HCT116 (cell line): ENCODE results near the gene ZFP2. TPM values are rescaled to one million over a fixed set of nuclear protein-coding genes. Genes with fewer than 3 reads are reported as not detected.

Source experiments
- ATAC-seq: fragments of 200-7000 bp; cut with Tn5 transposase; 2 replicates; pipeline ENCODE4 v1.9.1; 2020; ENCODE audit warnings: mild to moderate bottlenecking, moderate library complexity
- BruUV-seq: library from RNA; stranded (reverse); fragments of 400-500 nt; replicated peaks from 2 replicates; lab custom pipeline; 2021; lab: Mats Ljungman, UMichigan
- CTCF ChIA-PET: fragments of 300-600 bp; sonication (Branson Sonifier 250); formaldehyde crosslinking; loops from one replicate; lab custom pipeline; 2021; ENCODE audit warnings: antibody characterized with exemption; lab: Charles Lee
- POLR2A ChIA-PET: fragments of 300-600, 350-600 bp; sonication (Branson Sonifier 250); formaldehyde crosslinking; loops from one replicate; lab custom pipeline; 2021; ENCODE audit warnings: antibody characterized with exemption; lab: Charles Lee
- RAD21 ChIA-PET, 2 experiments: fragments of 300-600 bp; sonication (Branson Sonifier 250); formaldehyde crosslinking; loops; one replicate each; lab custom pipeline; 2023; ENCODE audit warnings: low total read pairs in 2 of 2; ENCODE audit not compliant: uncharacterized antibody in 2 of 2, unreplicated experiment in 2 of 2, low non-redundant PET in 1 of 2; lab: Charles Lee
- DNase-seq: peaks from one replicate; pipeline ENCODE4 v3.0.0-alpha.2; 2010; ENCODE audit warnings: low read depth, low spot score
- H2AFZ ChIP-seq: fragments of 200-600 bp; shearing (Covaris generic), sonication (generic); 2 replicates; pipeline ENCODE4 v1.6.1; 2017; ENCODE audit warnings: low read depth, mixed run types, mixed read lengths, antibody characterized with exemption, low read length; ENCODE audit not compliant: poor library complexity, severe bottlenecking
- H3K27ac ChIP-seq: 2 replicates; pipeline ENCODE4 v1.5.1; 2012; ENCODE audit warnings: low read depth, low read length
- H3K27me3 ChIP-seq: fragments of 200-600 bp; sonication (generic); 2 replicates; pipeline ENCODE4 v1.6.1; 2016; ENCODE audit warnings: mixed run types, low read length, mixed read lengths; ENCODE audit not compliant: insufficient read depth
- H3K36me3 ChIP-seq, 2 experiments: fragments of 200-500 bp in 1 of 2; fragments of 200-600 bp in 1 of 2; sonication (Bioruptor generic) in 1 of 2; sonication (generic) in 1 of 2; 2 replicates each; pipeline versions ENCODE4 v1.5.1 to v1.6.1; 2014 to 2016; ENCODE audit warnings: low read length in 2 of 2, inconsistent platforms in 1 of 2, mixed read lengths in 1 of 2, mixed run types in 1 of 2; ENCODE audit not compliant: insufficient read depth in 2 of 2, control insufficient read depth in 1 of 2
- H3K4me1 ChIP-seq, 2 experiments: fragments of 200-600 bp in 1 of 2; sonication (generic) in 1 of 2; 2 replicates each; pipeline versions ENCODE4 v1.5.1 to v1.6.1; 2012 to 2017; ENCODE audit warnings: low read length in 2 of 2, inconsistent platforms in 1 of 2, mild to moderate bottlenecking in 1 of 2, mixed read lengths in 1 of 2, mixed run types in 1 of 2, moderate library complexity in 1 of 2; ENCODE audit not compliant: insufficient read depth in 2 of 2, control insufficient read depth in 1 of 2
- H3K4me2 ChIP-seq: fragments of 200-600 bp; sonication (generic); 2 replicates; pipeline ENCODE4 v1.6.1; 2017; ENCODE audit warnings: mixed run types, low read length, mixed read lengths
- H3K4me3 ChIP-seq, 2 experiments: fragments of 200-600 bp in 1 of 2; sonication (generic) in 1 of 2; replicated peaks in 1 of 2; 2 replicates each; pipeline ENCODE4 v1.5.1; 2011 to 2016; ENCODE audit warnings: low read length in 2 of 2, control low read depth in 1 of 2, low read depth in 1 of 2, mild to moderate bottlenecking in 1 of 2, mixed read lengths in 1 of 2, mixed run types in 1 of 2
- H3K79me2 ChIP-seq: fragments of 200-600 bp; sonication (generic); 2 replicates; pipeline ENCODE4 v1.6.1; 2017; ENCODE audit warnings: mild to moderate bottlenecking, mixed run types, low read length, moderate library complexity, mixed read lengths; ENCODE audit not compliant: insufficient read depth
- H3K9ac ChIP-seq: fragments of 200-600 bp; sonication (generic); 2 replicates; pipeline ENCODE4 v1.6.1; 2016; ENCODE audit warnings: low read length, mixed read lengths
- H3K9me2 ChIP-seq: fragments of 200-600 bp; sonication (generic), shearing (Covaris generic); 2 replicates; pipeline ENCODE4 v1.6.1; 2017; ENCODE audit warnings: mixed run types, mild to moderate bottlenecking, moderate library complexity; ENCODE audit not compliant: insufficient read depth
- H3K9me3 ChIP-seq, 2 experiments: fragments of 200-500 bp in 1 of 2; fragments of 200-600 bp in 1 of 2; sonication (Bioruptor generic) in 1 of 2; sonication (generic) in 1 of 2; 2 replicates each; pipeline ENCODE4 v1.6.1; 2014 to 2017; ENCODE audit warnings: low read length in 2 of 2, mixed read lengths in 2 of 2, inconsistent platforms in 1 of 2, low read depth in 1 of 2, mild to moderate bottlenecking in 1 of 2, mixed run types in 1 of 2, moderate library complexity in 1 of 2; ENCODE audit not compliant: control insufficient read depth in 1 of 2, insufficient read depth in 1 of 2
- H4K20me1 ChIP-seq: fragments of 200-600 bp; sonication (generic), shearing (Covaris generic); 2 replicates; pipeline ENCODE4 v1.6.1; 2017; ENCODE audit warnings: mixed run types, mild to moderate bottlenecking, moderate library complexity; ENCODE audit not compliant: insufficient read depth
- CBX3 ChIP-seq: IDR thresholded peaks from 2 replicates; pipeline ENCODE4 v1.6.1; 2012; ENCODE audit warnings: low read depth
- CEBPB ChIP-seq: IDR thresholded peaks from 2 replicates; pipeline ENCODE4 v1.6.1; 2012; ENCODE audit warnings: low read depth
- EGR1 ChIP-seq: IDR thresholded peaks from 2 replicates; pipeline ENCODE4 v1.6.1; 2012; ENCODE audit warnings: low read depth
- ELF1 ChIP-seq: IDR thresholded peaks from 2 replicates; pipeline ENCODE4 v1.6.1; 2012; ENCODE audit warnings: low read depth, borderline replicate concordance
- EZH2 ChIP-seq: fragments of 200-600 bp; sonication (generic); IDR thresholded peaks from 2 replicates; pipeline ENCODE4 v1.6.1; 2017; ENCODE audit warnings: antibody characterized with exemption, mixed run types
- FOSL1 ChIP-seq: IDR thresholded peaks from 2 replicates; pipeline ENCODE4 v1.6.1; 2012; ENCODE audit warnings: low read depth
- JUND ChIP-seq: IDR thresholded peaks from 2 replicates; pipeline ENCODE4 v1.6.1; 2012
- POLR2A ChIP-seq: IDR thresholded peaks from 2 replicates; pipeline ENCODE4 v1.7.0; 2011; ENCODE audit warnings: borderline replicate concordance; ENCODE audit not compliant: insufficient read depth, insufficient read length; ENCODE audit errors: extremely low read depth
- RAD21 ChIP-seq: IDR thresholded peaks from 2 replicates; pipeline ENCODE4 v1.6.1; 2012; ENCODE audit warnings: low read depth, mild to moderate bottlenecking
- SIN3A ChIP-seq: IDR thresholded peaks from 2 replicates; pipeline ENCODE4 v1.6.1; 2012; ENCODE audit warnings: low read depth
- SP1 ChIP-seq: IDR thresholded peaks from 2 replicates; pipeline ENCODE4 v1.6.1; 2012; ENCODE audit warnings: low read depth
- SRF ChIP-seq: IDR thresholded peaks from 2 replicates; pipeline ENCODE4 v1.6.1; 2012; ENCODE audit warnings: low read depth
- TCF7L2 ChIP-seq: IDR thresholded peaks from 2 replicates; pipeline ENCODE4 v1.7.0; 2011; ENCODE audit warnings: borderline replicate concordance, inconsistent platforms; ENCODE audit not compliant: insufficient read depth, insufficient read length; ENCODE audit errors: extremely low read depth
- YY1 ChIP-seq: IDR thresholded peaks from 2 replicates; pipeline ENCODE4 v1.6.1; 2011; ENCODE audit warnings: low read length, low read depth, moderate library complexity, mild to moderate bottlenecking; ENCODE audit not compliant: insufficient replicate concordance; ENCODE audit errors: extremely low read depth
- ZNF274 ChIP-seq: fragments of 200-500 bp; sonication (Bioruptor generic); IDR thresholded peaks from 2 replicates; pipeline ENCODE4 v1.6.1; 2014; ENCODE audit warnings: mild to moderate bottlenecking, low read depth, low read length, inconsistent platforms
- intact Hi-C: fragments of 100-400 bp; cut with micrococcal nuclease; formaldehyde crosslinking; loops from 2 replicates; pipeline ENCODE4 v1.10.0; 2022
- total RNA-seq: library from RNA; stranded (reverse); gene quantifications from one replicate; pipeline ENCODE4 v1.2.1, GENCODE V29; 2021; ENCODE audit not compliant: unreplicated experiment
- TF ChIP-seq, protein P1 (sequence below): IDR thresholded peaks from 2 replicates; pipeline ENCODE4 v1.6.1; 2012; ENCODE audit warnings: low read depth
- TF ChIP-seq, protein P2 (sequence below): IDR thresholded peaks from 2 replicates; pipeline ENCODE4 v1.6.1; 2012

Gene ZFP2
- total RNA-seq, 1 experiment from 2014 or later: 0.57 TPM

DNA sequence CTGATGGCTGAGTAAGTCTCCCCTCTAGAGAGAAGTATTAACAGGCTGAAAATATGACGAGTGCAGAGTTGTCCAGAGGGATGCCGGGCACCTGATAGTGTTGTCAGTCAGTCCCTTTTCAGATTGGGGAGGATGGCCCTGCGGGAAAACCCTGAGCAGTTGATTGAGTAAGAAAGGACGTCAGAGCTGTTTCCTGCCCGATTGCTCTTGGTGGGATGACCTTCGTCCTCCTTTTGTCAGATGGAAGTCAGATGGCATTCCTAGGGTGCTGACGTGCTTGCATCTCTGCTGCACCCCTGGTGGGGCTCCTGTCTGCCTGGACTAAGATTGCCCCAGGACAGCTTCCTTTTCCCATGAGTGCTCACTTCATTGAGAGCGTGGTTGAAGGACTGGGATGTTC is 26.1 kb upstream of the ZFP2 start:
- ATAC-seq (no peak), DNase-seq (no peak)
- Histone ChIP-seq H3K9me2 (no peaks in the 10 kb centered on the region), H3K36me3 (peaks cover 28 to 56% of the 10 kb centered on the region in 2 experiments), H4K20me1 (no peaks in the 10 kb centered on the region), H3K27me3 (no peaks in the 10 kb centered on the region), H3K9ac (no peak overlapping the region), H3K4me1 (no peaks in the 10 kb centered on the region), H3K4me3 (no peak overlapping the region), H3K79me2 (peaks cover 17% of the 10 kb centered on the region; the same call in 1 of the 2 replicates), H3K27ac (no peak overlapping the region), H2AFZ (no peak overlapping the region), H3K4me2 (no peak overlapping the region), H3K9me3 (peaks cover 0 to 10% of the 10 kb centered on the region in 2 experiments; a peak in 3 of 4 replicates)
- TF ChIP-seq JUND (no peak), SRF (no peak), CEBPB (no peak), SIN3A (no peak)
- ChIA-PET RAD21 (no interaction called here), CTCF (no interaction called here), POLR2A (no interaction called here)
- no TSS peak for BruUV-seq
- intact Hi-C loops: no loop called here

DNA sequence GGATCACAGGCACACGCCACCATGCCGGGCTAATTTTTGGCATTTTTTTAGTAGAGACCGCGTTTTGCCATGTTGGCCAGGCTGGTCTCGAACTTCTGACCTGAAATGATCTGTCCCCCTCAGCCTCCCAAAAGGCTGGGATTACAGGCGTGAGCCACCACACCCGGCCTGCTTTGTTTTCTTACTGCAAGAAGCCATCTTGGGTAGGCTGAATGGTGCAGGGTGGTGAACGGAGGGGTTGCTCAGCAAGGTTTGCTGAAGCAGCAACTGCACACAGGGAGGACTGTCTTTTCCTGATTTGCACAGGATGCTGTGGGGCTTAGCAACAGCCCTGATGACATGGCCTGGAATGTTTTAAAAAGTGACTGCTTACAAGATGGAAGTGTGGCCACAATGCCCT is 25.3 kb upstream of the ZFP2 start:
- Histone ChIP-seq H3K79me2 (peaks cover 19% of the 10 kb centered on the region), H2AFZ (no peak overlapping the region), H3K4me1 (no peaks in the 10 kb centered on the region), H3K27ac (no peak overlapping the region), H3K36me3 (peaks cover 28 to 64% of the 10 kb centered on the region in 2 experiments), H3K9ac (no peak overlapping the region), H4K20me1 (no peaks in the 10 kb centered on the region), H3K9me2 (no peaks in the 10 kb centered on the region), H3K27me3 (no peaks in the 10 kb centered on the region), H3K9me3 (peaks cover 0 to 17% of the 10 kb centered on the region in 2 experiments; a peak in 3 of 4 replicates), H3K4me3 (no peak overlapping the region), H3K4me2 (no peak overlapping the region)
- DNase-seq (no peak), ATAC-seq (no peak)
- TF ChIP-seq YY1 (no peak), EGR1 (no peak), POLR2A (no peak), ZNF274 (no peak), SRF (no peak), TCF7L2 (no peak), ELF1 (no peak), FOSL1 (no peak), CBX3 (no peak), SIN3A (no peak), CEBPB (no peak), RAD21 (no peak), EZH2 (no peak), SP1 (no peak)
- TF ChIP-seq, protein P1, sequence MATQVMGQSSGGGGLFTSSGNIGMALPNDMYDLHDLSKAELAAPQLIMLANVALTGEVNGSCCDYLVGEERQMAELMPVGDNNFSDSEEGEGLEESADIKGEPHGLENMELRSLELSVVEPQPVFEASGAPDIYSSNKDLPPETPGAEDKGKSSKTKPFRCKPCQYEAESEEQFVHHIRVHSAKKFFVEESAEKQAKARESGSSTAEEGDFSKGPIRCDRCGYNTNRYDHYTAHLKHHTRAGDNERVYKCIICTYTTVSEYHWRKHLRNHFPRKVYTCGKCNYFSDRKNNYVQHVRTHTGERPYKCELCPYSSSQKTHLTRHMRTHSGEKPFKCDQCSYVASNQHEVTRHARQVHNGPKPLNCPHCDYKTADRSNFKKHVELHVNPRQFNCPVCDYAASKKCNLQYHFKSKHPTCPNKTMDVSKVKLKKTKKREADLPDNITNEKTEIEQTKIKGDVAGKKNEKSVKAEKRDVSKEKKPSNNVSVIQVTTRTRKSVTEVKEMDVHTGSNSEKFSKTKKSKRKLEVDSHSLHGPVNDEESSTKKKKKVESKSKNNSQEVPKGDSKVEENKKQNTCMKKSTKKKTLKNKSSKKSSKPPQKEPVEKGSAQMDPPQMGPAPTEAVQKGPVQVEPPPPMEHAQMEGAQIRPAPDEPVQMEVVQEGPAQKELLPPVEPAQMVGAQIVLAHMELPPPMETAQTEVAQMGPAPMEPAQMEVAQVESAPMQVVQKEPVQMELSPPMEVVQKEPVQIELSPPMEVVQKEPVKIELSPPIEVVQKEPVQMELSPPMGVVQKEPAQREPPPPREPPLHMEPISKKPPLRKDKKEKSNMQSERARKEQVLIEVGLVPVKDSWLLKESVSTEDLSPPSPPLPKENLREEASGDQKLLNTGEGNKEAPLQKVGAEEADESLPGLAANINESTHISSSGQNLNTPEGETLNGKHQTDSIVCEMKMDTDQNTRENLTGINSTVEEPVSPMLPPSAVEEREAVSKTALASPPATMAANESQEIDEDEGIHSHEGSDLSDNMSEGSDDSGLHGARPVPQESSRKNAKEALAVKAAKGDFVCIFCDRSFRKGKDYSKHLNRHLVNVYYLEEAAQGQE: no peak
- TF ChIP-seq, protein P2, sequence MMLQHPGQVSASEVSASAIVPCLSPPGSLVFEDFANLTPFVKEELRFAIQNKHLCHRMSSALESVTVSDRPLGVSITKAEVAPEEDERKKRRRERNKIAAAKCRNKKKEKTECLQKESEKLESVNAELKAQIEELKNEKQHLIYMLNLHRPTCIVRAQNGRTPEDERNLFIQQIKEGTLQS: no peak
- CTCF ChIA-PET: no interaction called here
- POLR2A ChIA-PET: no interaction called here
- BruUV-seq: no TSS peak
- RAD21 ChIA-PET: no interaction called here
- intact Hi-C loops: no loop called here
